Hepatocyte (in vitro differentiated cells): ENCODE measurements around the gene CALML5. TPM values are rescaled to one million over a fixed set of nuclear protein-coding genes. Genes with fewer than 3 reads are reported as not detected.

Experiments used
- DNase-seq: peaks from one replicate; pipeline ENCODE4 v3.0.0-alpha.2; 2016; ENCODE audit warnings: low spot score
- H2AFZ ChIP-seq: fragments of 200-600 bp; sonication (generic); 2 replicates; pipeline ENCODE4 v1.6.0; 2016; ENCODE audit warnings: antibody characterized with exemption, mild to moderate bottlenecking
- H3K27ac ChIP-seq: fragments of 200-600 bp; sonication (generic); 2 replicates; pipeline ENCODE4 v1.5.1; 2016; ENCODE audit warnings: mild to moderate bottlenecking
- H3K27me3 ChIP-seq: fragments of 200-600 bp; sonication (generic); 2 replicates; pipeline ENCODE4 v1.6.1; 2016
- H3K36me3 ChIP-seq: fragments of 200-600 bp; sonication (generic); replicated peaks from 2 replicates; pipeline ENCODE4 v1.5.1; 2016; ENCODE audit warnings: low read depth; ENCODE audit not compliant: insufficient read depth
- H3K4me1 ChIP-seq: fragments of 200-600 bp; sonication (generic); 2 replicates; pipeline ENCODE4 v1.5.1; 2016; ENCODE audit warnings: mild to moderate bottlenecking, moderate library complexity; ENCODE audit not compliant: insufficient read depth
- H3K4me2 ChIP-seq: fragments of 200-600 bp; sonication (generic); 2 replicates; pipeline ENCODE4 v1.6.0; 2016
- H3K4me3 ChIP-seq: fragments of 200-600 bp; sonication (generic); 2 replicates; pipeline ENCODE4 v1.5.1; 2016; ENCODE audit warnings: mild to moderate bottlenecking
- H3K79me2 ChIP-seq: fragments of 200-600 bp; sonication (generic); 2 replicates; pipeline ENCODE4 v1.6.0; 2017; ENCODE audit warnings: mild to moderate bottlenecking
- H3K9me2 ChIP-seq: fragments of 200-600 bp; sonication (generic); replicated peaks from 2 replicates; pipeline ENCODE4 v1.6.0; 2017; ENCODE audit warnings: mild to moderate bottlenecking; ENCODE audit not compliant: insufficient read depth
- H3K9me3 ChIP-seq: fragments of 200-600 bp; sonication (generic); 2 replicates; pipeline ENCODE4 v1.5.1; 2016; ENCODE audit warnings: low read depth, mild to moderate bottlenecking
- H4K20me1 ChIP-seq: fragments of 200-600 bp; sonication (generic); 2 replicates; pipeline ENCODE4 v1.6.0; 2016; ENCODE audit warnings: mild to moderate bottlenecking; ENCODE audit not compliant: insufficient read depth, poor library complexity, severe bottlenecking
- CTCF ChIP-seq: fragments of 200-600 bp; sonication (generic); IDR thresholded peaks from 2 replicates; pipeline ENCODE4 v1.5.1; 2016; ENCODE audit warnings: antibody characterized with exemption, mild to moderate bottlenecking; ENCODE audit not compliant: poor library complexity
- EZH2 ChIP-seq: fragments of 200-600 bp; sonication (generic); IDR thresholded peaks from 2 replicates; pipeline ENCODE4 v1.6.1; 2016; ENCODE audit warnings: antibody characterized with exemption, mild to moderate bottlenecking, borderline replicate concordance
- EZH2phosphoT487 ChIP-seq: fragments of 200-600 bp; sonication (generic); IDR thresholded peaks from one replicate; pipeline ENCODE4 v1.6.1; 2018; ENCODE audit warnings: antibody characterized with exemption, mild to moderate bottlenecking, low read depth, moderate library complexity; ENCODE audit not compliant: unreplicated experiment, severe bottlenecking
- WGBS: methylation state at CpG from one replicate; pipeline ENCODE4 v1.1.6; 2016; ENCODE audit warnings: low lambda C conversion rate; ENCODE audit errors: missing lambda C conversion rate; 5-methylcytosine and 5-hydroxymethylcytosine counted together
- polyA plus RNA-seq: library from polyadenylated mRNA; unstranded; fragments of >200 nt; fragmentation: Nextera tagmentation; extraction: Ambion mirVana; gene quantifications from 2 replicates; pipeline ENCODE4 v1.2.1, GENCODE V29; 2016
- total RNA-seq: library from RNA; depleted of rRNA; stranded (reverse); fragments of >200 nt; gene quantifications from 2 replicates; pipeline ENCODE4 v1.2.3, GENCODE V29; 2014

CALML5 gene
- total and polyA plus RNA-seq, 2 experiments from 2014 or later = not detected

GRCh38 chr10:5461203-5461588 lies 38.2 kb downstream of the CALML5 start:
- Histone ChIP-seq H3K9me2 (no peaks in the 10 kb centered on the region), H3K27ac (peak overlapping the region; percentile 72), H4K20me1 (no peaks in the 10 kb centered on the region), H2AFZ (no peak overlapping the region), H3K9me3 (no peaks in the 10 kb centered on the region), H3K4me1 (peaks cover 36% of the 10 kb centered on the region), H3K4me2 (peak overlapping the region; percentile 39), H3K27me3 (no peaks in the 10 kb centered on the region), H3K36me3 (no peaks in the 10 kb centered on the region), H3K4me3 (no peak overlapping the region), H3K79me2 (no peaks in the 10 kb centered on the region)
- 63% methylated on average over 4 of the region's 4 CpGs for WGBS
- no peak for TF ChIP-seq EZH2phosphoT487
- no peak for TF ChIP-seq CTCF
- no peak for TF ChIP-seq EZH2
- no peak for DNase-seq

GRCh38 chr10:5460468-5461202 lies 38.7 kb downstream of the CALML5 start:
- Histone ChIP-seq H3K9me3 (no peaks in the 10 kb centered on the region), H3K27me3 (no peaks in the 10 kb centered on the region), H2AFZ (no peak overlapping the region), H3K79me2 (peaks cover under 1% of the 10 kb centered on the region), H4K20me1 (no peaks in the 10 kb centered on the region), H3K4me2 (no peak overlapping the region), H3K36me3 (peaks cover under 1% of the 10 kb centered on the region), H3K4me1 (peaks cover 30% of the 10 kb centered on the region), H3K4me3 (no peak overlapping the region), H3K27ac (peak overlapping the region; percentile 72), H3K9me2 (no peaks in the 10 kb centered on the region)
- WGBS = 87% methylated on average over 14 of the region's 14 CpGs
- no peak for TF ChIP-seq EZH2phosphoT487
- no peak for TF ChIP-seq EZH2
- no peak for TF ChIP-seq CTCF
- DNase-seq = no peak

DNA sequence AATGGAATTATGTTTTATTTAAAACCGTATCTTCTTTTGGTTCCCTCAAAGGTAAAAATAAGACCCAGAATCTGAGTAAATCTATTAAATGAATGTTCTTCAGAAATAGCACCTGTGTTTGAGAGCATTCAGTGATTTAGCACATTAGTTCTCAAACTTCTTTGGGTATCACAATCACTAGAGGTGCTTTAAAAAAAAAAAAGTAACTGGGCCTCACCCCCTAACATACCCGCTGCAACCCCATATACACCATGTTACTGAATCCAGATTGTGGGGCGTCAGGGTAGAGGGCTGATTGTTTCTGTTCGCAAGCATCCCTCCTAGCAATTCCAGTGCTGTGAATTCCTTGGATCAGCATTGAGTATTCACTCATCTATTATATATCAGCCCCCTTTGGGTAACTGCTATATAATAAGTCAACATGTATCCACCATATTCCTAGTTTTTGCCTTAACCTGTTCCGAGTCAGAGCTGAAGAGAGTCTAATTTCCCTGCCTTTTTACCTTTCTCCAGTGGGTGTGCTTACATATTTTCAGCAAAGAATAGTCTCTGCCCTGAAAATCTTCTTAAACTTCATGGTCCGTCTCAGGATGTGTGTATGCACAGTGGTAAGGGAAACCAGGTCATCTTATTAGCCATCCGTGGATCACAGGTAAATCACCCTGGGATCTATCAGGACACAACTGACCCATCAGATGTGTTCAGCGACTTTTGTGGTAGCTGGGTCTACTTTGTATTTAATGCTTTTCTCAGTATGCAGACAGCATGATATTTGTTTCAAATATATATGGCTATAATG lies 40.2 kb downstream of the CALML5 start:
- no peak for TF ChIP-seq CTCF
- no peak for TF ChIP-seq EZH2phosphoT487
- TF ChIP-seq EZH2 = no peak
- Histone ChIP-seq H2AFZ (no peak overlapping the region), H3K4me3 (no peak overlapping the region), H3K27ac (no peak overlapping the region), H3K4me2 (no peak overlapping the region), H3K4me1 (peaks cover 23% of the 10 kb centered on the region), H4K20me1 (no peaks in the 10 kb centered on the region), H3K9me2 (no peaks in the 10 kb centered on the region), H3K27me3 (no peaks in the 10 kb centered on the region), H3K36me3 (peaks cover 4% of the 10 kb centered on the region), H3K79me2 (peaks cover 4% of the 10 kb centered on the region), H3K9me3 (no peaks in the 10 kb centered on the region)
- WGBS = 92% methylated on average over 8 of the region's 8 CpGs
- DNase-seq = no peak
